ENCODE data around the gene DCP1B. TPM values are rescaled to one million over a fixed set of nuclear protein-coding genes. Genes with fewer than 3 reads are reported as not detected.

DCP1B gene
- total RNA-seq = 10 to 100 TPM; 12.8 to 13.3 TPM

- Mint-ChIP-seq H3K4me1 (ENCODE audit: low read depth) (peaks cover 29% of the 10 kb centered on the region), H3K4me3 (peak within 1 kb of the TSS; percentile 98), H3K9me3 (ENCODE audit: insufficient read depth) (peaks cover 7% of the 10 kb centered on the region), H3K36me3 (ENCODE audit: low read depth) (peaks cover 13% of the 10 kb centered on the region), H3K27ac (peak within 1 kb of the TSS; percentile 99), H3K27me3 (ENCODE audit: low read depth) (peaks cover 13% of the 10 kb centered on the region)
- POLR2A ChIA-PET = interaction anchor here (0.9 to 1.4 kb wide), 3 partner anchors 9 to 11 kb away, joined by 3 to 5 read pairs (median 4); no protein-coding TSS in a partner anchor
- peak; percentile 97 for DNase-seq
- peak; percentile 99 for ATAC-seq
- CTCF ChIA-PET = interaction anchor here (0.6 to 2.0 kb wide), 4 partner anchors 30 to 213 kb away, joined by 3 to 7 read pairs (median 6); no protein-coding TSS in a partner anchor
Measured at GRCh38 chr12:2004113-2004929, at the start of gene DCP1B. Gene DCP1B, minus strand, starts transcription at chr12:2004457. Its CDS starts 26 bp downstream, at chr12:2004431.

DNA sequence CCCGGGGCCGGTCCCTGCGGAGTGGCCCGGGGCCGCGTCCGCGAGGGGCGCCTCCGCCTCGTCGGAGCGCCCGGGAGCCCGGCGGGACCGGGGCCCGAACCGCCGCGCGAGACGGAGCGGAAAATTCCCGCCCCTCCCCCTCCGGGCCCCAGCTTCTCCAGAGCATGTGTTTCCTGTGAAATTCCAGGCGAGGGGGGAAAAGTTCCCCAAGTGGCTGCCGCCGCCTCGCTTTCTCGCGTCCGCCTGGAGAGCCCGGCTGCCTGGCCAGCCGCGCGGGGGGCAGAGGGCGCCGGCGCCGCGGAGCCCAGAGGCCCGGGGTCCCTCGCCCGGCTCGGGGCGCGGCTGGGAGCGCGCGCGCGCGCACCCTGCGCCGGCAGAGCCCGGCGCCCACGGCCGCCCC, 49.4 kb upstream of the DCP1B start:
- Mint-ChIP-seq H3K27me3 (ENCODE audit: low read depth) (peaks cover 79% of the 10 kb centered on the region), H3K9me3 (ENCODE audit: insufficient read depth) (no peaks in the 10 kb centered on the region), H3K27ac (no peak overlapping the region), H3K4me1 (ENCODE audit: low read depth) (peaks cover 19% of the 10 kb centered on the region), H3K36me3 (ENCODE audit: low read depth) (no peaks in the 10 kb centered on the region), H3K4me3 (no peak overlapping the region)
- POLR2A ChIA-PET = no interaction called here
- ATAC-seq = no peak
- CTCF ChIA-PET = no interaction called here
- no peak for DNase-seq

- Mint-ChIP-seq H3K27me3 (ENCODE audit: low read depth) (peaks cover 80% of the 10 kb centered on the region), H3K4me1 (ENCODE audit: low read depth) (peaks cover 19% of the 10 kb centered on the region), H3K9me3 (ENCODE audit: insufficient read depth) (no peaks in the 10 kb centered on the region), H3K27ac (peak within 1 kb of the TSS; percentile 42), H3K36me3 (ENCODE audit: low read depth) (no peaks in the 10 kb centered on the region), H3K4me3 (peak within 1 kb of the TSS; percentile 73)
- ATAC-seq (peak; percentile 87), DNase-seq (peak; percentile 57)
- ChIA-PET CTCF (no interaction called here), POLR2A (no interaction called here)
Measured at GRCh38 chr12:2052826-2053678, 48.8 kb upstream of the DCP1B start, which contains the start of gene CACNA1C. Gene CACNA1C, plus strand, starts transcription at chr12:2052987. Its CDS starts 576 bp downstream, at chr12:2053563.

DNA sequence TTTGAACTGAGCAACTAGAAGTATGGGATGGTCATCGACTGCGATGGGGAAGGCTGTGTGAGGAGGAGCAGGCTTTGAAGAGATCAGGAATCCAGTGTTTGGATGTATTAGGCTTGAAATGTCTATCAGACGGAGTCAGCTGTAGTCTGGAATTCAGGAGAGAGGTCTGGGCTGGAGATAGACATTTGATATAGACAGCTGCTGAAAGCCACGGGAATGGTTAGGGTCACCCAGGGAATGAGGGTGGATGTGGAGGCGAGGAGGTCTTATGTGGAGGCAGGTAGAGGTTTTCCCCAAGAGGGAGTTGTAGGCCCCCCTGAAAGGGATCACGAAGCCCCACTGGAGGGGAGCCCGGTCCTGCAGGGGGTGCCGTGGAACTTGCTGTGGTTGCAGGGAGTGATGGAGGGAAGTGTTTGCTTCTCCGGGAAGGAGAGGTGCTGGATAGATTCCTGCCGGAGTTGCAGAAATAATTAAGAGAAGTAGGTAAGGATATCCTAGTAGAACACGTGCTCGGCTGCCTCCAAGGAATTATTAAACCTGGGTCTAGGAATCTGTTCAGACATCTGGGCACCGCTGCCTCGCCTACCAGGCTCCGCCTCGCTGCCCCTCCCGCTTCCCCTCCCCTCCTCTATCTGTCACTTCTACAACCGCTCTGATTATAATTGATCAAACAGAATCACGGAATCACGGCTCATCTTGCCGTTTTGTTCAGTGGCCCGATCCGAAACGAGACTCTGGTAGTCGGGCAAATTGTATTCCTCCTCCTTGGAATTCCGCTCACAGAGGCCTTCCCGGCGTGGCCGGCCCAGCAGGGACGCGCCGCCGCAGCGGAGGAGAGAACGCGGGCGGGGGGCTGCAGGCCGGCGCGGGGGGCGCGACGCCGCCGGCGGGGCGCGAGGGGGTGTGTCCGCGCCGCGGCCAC, 47.7 kb upstream of the DCP1B start:
- H3K36me3 Mint-ChIP-seq (ENCODE audit: low read depth) = no peaks in the 10 kb centered on the region
- H3K27me3 Mint-ChIP-seq (ENCODE audit: low read depth) = peaks cover 75% of the 10 kb centered on the region
- no peak for ATAC-seq
- no peak for DNase-seq
- H3K4me1 Mint-ChIP-seq (ENCODE audit: low read depth) = peaks cover 19% of the 10 kb centered on the region
- no peak overlapping the region for H3K27ac Mint-ChIP-seq
- CTCF ChIA-PET = no interaction called here
- POLR2A ChIA-PET = no interaction called here
- H3K4me3 Mint-ChIP-seq = peak overlapping the region; percentile 57
- no peaks in the 10 kb centered on the region for H3K9me3 Mint-ChIP-seq (ENCODE audit: insufficient read depth)

- Mint-ChIP-seq H3K27me3 (ENCODE audit: low read depth) (peaks cover 66% of the 10 kb centered on the region), H3K27ac (no peak overlapping the region), H3K9me3 (ENCODE audit: insufficient read depth) (no peaks in the 10 kb centered on the region), H3K36me3 (ENCODE audit: low read depth) (no peaks in the 10 kb centered on the region), H3K4me3 (no peak overlapping the region), H3K4me1 (ENCODE audit: low read depth) (peaks cover 19% of the 10 kb centered on the region)
- ATAC-seq (no peak), DNase-seq (no peak)
- ChIA-PET POLR2A (no interaction called here), CTCF (interaction anchor here (1.1 kb wide), 2 partner anchors 9 to 15 kb away, joined by 3 to 10 read pairs; no protein-coding TSS in a partner anchor)
Measured at GRCh38 chr12:2049604-2050540, 45.6 kb upstream of the DCP1B start.

DNA sequence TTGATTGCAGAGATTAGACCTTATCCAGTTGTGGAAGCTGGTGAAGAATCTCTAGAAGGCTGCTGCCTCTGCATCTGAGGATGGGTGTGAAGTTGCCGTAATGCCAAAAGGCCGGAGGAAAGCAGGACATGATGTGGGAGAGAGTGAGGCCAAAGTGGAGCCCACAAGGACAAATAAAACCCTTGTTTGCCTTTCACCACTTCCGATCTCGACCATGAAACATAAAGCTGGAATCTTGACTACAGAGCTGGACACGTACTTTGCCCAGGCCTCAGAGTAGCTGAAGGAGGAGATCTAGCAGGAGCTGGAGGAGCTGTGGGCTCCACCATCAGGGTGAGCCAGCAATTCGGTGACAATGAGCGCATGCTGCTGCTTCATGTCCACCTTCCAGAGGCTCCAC, 43.5 kb upstream of the DCP1B start:
- DNase-seq (no peak), ATAC-seq (no peak)
- CTCF ChIA-PET = no interaction called here
- H3K27ac Mint-ChIP-seq = no peak overlapping the region
- H3K9me3 Mint-ChIP-seq (ENCODE audit: insufficient read depth) = no peaks in the 10 kb centered on the region
- peaks cover 63% of the 10 kb centered on the region for H3K27me3 Mint-ChIP-seq (ENCODE audit: low read depth)
- H3K4me3 Mint-ChIP-seq = no peak overlapping the region
- POLR2A ChIA-PET = no interaction called here
- H3K4me1 Mint-ChIP-seq (ENCODE audit: low read depth) = peaks cover 9% of the 10 kb centered on the region
- H3K36me3 Mint-ChIP-seq (ENCODE audit: low read depth) = no peaks in the 10 kb centered on the region

GRCh38 chr12:2046957-2047356, 42.7 kb upstream of the DCP1B start:
- H3K36me3 Mint-ChIP-seq (ENCODE audit: low read depth) = no peaks in the 10 kb centered on the region
- H3K4me1 Mint-ChIP-seq (ENCODE audit: low read depth) = peaks cover 6% of the 10 kb centered on the region
- ATAC-seq (no peak), DNase-seq (no peak)
- no peak overlapping the region for H3K4me3 Mint-ChIP-seq
- no peak overlapping the region for H3K27ac Mint-ChIP-seq
- H3K27me3 Mint-ChIP-seq (ENCODE audit: low read depth) = peaks cover 62% of the 10 kb centered on the region
- ChIA-PET POLR2A (no interaction called here), CTCF (interaction anchor here (0.5 to 0.9 kb wide), 2 partner anchors 12 to 252 kb away, joined by 3 read pairs; no protein-coding TSS in a partner anchor)
- no peaks in the 10 kb centered on the region for H3K9me3 Mint-ChIP-seq (ENCODE audit: insufficient read depth)

- H3K27me3 Mint-ChIP-seq (ENCODE audit: low read depth) = peaks cover 43% of the 10 kb centered on the region
- H3K27ac Mint-ChIP-seq = no peak overlapping the region
- POLR2A ChIA-PET = no interaction called here
- H3K4me1 Mint-ChIP-seq (ENCODE audit: low read depth) = no peaks in the 10 kb centered on the region
- DNase-seq (no peak), ATAC-seq (no peak)
- H3K36me3 Mint-ChIP-seq (ENCODE audit: low read depth) = no peaks in the 10 kb centered on the region
- CTCF ChIA-PET = no interaction called here
- H3K9me3 Mint-ChIP-seq (ENCODE audit: insufficient read depth) = no peaks in the 10 kb centered on the region
- H3K4me3 Mint-ChIP-seq = no peak overlapping the region
Measured at GRCh38 chr12:2044165-2044564, 39.9 kb upstream of the DCP1B start.

GRCh38 chr12:2043054-2043453, 38.8 kb upstream of the DCP1B start:
- CTCF ChIA-PET = no interaction called here
- no peaks in the 10 kb centered on the region for H3K9me3 Mint-ChIP-seq (ENCODE audit: insufficient read depth)
- H3K27ac Mint-ChIP-seq = no peak overlapping the region
- no peaks in the 10 kb centered on the region for H3K36me3 Mint-ChIP-seq (ENCODE audit: low read depth)
- no peaks in the 10 kb centered on the region for H3K4me1 Mint-ChIP-seq (ENCODE audit: low read depth)
- ATAC-seq = no peak
- POLR2A ChIA-PET = interaction anchor here (0.5 kb wide), 1 partner anchor 352 kb away, joined by 5 read pairs; no protein-coding TSS in a partner anchor
- H3K4me3 Mint-ChIP-seq = no peak overlapping the region
- no peak for DNase-seq
- H3K27me3 Mint-ChIP-seq (ENCODE audit: low read depth) = peaks cover 40% of the 10 kb centered on the region

DNA sequence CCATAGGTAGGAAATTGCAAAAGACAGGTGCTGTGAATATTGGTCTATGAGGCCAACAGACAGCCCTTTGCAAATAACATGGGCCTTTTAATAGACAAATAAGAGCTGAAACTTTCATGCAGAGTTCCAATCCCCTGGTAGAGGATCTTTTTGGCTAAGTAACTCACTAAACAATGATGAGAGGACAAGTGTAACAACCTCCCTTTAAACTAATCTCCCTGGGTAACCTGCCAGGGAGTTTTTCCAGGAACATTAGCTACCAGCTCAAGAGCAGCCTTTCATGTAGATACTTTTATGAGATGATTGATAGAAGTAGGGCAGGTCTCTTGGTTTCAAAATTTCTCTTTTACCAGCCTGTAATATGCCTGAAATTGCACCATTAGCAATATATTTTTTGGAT, 34.8 kb upstream of the DCP1B start:
- no peak for DNase-seq
- no peak for ATAC-seq
- no peak overlapping the region for H3K4me3 Mint-ChIP-seq
- peaks cover 11% of the 10 kb centered on the region for H3K4me1 Mint-ChIP-seq (ENCODE audit: low read depth)
- H3K27ac Mint-ChIP-seq = no peak overlapping the region
- no peaks in the 10 kb centered on the region for H3K9me3 Mint-ChIP-seq (ENCODE audit: insufficient read depth)
- ChIA-PET CTCF (no interaction called here), POLR2A (no interaction called here)
- no peaks in the 10 kb centered on the region for H3K36me3 Mint-ChIP-seq (ENCODE audit: low read depth)
- peaks cover 43% of the 10 kb centered on the region for H3K27me3 Mint-ChIP-seq (ENCODE audit: low read depth)

Measured in activated CD8-positive, alpha-beta T cell treated with anti-CD3 and anti-CD28 coated beads, Interleukin-2, amount 10 ng/mL, durations not matched to agents 7 days and 5 days (primary cell).